CD4-positive, alpha-beta T cell treated with Interleukin-15 for 1 hour (primary cell): ENCODE data around the gene F7.
"Not testable (repeated sequence)": the region's sequence is repeated elsewhere in the genome, so short reads cannot be mapped to it uniquely, and the experiment has no call there.

Experiments used
- DNase-seq: peaks from one replicate; pipeline ENCODE4 v3.0.0-alpha.2; 2020

F7 gene

DNA sequence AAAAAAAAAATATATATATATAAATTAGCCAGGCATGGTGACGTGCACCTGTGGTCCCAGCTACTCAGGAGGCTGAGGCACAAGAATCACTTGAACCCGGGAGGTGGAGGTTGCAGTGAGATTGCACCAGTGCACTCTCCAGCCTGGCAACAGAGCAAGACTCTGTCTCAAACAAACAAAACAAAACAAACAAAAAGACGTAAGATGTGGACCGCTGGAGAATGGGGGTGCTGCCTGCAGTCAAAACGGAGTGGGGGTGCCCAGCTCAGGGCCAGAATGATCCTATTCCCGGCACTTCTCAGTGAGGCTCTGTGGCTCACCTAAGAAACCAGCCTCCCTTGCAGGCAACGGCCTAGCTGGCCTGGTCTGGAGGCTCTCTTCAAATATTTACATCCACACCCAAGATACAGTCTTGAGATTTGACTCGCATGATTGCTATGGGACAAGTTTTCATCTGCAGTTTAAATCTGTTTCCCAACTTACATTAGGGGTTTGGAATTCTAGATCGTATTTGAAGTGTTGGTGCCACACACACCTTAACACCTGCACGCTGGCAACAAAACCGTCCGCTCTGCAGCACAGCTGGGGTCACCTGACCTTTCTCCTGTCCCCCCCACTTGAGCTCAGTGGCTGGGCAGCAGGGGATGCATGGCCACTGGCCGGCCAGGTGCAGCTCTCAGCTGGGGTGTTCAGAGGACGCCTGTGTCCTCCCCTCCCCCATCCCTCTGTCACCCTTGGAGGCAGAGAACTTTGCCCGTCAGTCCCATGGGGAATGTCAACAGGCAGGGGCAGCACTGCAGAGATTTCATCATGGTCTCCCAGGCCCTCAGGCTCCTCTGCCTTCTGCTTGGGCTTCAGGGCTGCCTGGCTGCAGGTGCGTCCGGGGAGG, at the start of gene F7:
Gene F7, plus strand, starts transcription at position 760 of the 889 bp plus-strand sequence. Its CDS starts 51 bp downstream, at position 811.
- no peak for DNase-seq

DNA sequence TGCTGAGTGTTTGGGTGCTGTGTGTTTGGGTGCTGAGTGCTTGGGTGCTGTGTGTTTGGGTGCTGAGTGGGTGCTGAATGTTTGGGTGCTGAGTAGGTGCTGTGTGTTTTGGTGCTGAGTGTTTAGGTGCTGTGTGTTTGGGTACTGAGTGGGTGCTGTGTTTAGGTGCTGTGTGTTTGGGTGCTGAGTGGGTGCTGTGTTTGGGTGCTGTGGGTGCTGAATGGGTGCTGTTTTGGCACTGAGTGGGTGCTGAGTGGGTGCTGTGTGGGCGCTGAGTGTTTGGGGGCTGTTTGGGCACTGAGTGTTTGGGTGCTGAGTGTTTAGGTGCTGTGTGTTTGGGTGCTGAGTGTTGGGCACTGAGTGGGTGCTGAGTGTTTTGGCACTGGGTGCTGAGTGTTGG, 48.5 kb upstream of the F7 start:
- DNase-seq: no peak

DNA sequence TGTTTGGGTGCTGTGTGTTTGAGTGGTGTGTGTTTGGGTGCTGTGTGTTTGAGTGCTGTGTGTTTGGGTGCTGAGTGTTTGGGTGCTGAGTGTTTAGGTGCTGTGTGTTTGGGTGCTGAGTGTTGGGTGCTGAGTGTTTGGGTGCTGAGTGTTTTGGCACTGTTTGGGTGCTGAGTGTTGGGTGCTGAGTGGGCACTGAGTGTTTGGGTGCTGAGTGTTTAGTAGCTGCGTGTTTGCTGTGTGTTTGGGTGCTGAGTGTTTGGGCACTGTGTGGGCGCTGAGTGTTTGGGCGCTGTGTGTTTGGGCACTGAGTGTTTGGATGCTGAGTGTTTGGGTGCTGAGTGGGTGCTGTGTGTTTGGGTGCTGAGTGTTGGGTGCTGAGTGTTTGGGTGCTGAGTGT, 48.0 kb upstream of the F7 start:
- DNase-seq: not testable (repeated sequence)

DNA sequence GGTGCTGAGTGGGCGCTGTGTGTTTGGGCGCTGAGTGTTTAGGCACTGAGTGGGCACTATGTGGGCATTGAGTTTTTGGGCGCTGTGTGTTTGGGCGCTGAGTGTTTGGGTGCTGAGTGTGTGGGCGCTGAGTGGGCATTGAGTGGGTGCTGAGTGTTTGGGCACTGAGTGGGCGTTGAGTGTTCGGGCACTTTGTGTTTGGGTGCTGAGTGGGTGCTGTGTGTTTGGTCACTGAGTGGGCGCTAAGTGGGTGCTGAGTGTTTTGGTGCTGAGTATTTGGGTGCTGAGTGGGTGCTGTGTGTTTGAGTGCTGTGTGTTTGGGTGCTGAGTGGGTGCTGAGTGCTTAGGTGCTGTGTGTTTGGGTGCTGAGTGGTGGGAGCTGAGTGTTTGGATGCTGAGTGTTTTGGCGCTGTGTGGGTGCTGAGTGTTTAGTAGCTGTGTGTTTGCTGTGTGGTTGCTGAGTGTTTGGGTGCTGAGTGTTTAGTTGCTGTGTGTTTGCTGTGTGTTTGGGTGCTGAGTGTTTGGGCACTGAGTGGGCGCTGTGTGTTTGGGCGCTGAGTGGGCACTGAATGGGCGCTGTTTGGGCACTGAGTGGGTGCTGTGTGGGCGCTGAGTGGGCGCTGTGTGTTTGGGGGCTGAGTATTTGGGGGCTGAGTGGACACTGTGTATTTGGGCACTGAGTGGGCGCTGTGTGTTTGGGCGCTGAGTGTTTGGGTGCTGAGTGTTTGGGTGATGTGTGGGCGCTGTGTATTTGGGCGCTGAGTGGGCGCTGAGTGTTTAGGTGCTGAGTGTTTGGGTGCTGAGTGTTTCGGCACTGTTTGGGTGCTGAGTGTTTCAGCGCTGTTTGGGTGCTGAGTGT, 47.2 kb upstream of the F7 start:
- DNase-seq: no peak

DNA sequence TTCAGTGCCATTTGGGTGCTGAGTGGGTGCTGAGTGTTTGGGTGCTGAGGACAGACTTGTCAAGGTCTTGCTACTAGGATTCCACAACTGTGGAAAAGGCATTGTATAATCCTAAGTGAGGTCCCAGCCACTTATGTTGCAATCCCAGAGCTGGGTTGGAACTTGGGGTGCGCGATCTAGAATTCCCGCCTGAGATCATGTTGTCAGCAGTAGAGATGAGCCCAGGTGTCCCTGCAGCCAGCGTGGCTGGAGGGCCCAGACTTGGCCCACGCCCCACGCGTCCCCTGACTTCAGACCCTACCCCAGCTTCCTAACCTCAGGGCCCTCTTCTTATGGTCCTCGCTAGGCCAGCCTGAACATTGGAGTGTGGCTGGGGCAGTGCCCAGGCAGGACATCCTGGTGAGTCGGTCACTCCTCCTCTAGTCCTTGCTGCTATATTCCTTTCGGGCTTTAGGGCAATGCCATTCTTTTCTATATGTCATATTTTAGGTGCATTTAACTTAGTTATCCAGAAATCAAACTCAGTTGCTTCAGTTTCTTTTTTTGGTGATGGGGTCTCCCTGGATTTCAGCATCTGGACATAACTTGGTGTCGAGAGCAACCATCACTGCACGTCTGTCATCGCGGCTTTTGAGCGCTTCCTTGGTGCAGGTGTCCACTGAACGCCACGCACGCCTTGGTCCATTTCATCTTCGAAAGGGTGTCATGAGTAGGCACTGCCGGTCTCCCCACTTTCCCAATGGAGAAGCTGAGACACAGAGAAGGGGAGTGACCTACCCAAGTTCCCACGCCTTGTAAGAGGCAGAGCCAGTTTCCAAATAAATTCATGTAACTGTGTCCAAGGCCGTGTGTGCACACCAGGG, 46.4 kb upstream of the F7 start:
- DNase-seq: peak; percentile 8

DNA sequence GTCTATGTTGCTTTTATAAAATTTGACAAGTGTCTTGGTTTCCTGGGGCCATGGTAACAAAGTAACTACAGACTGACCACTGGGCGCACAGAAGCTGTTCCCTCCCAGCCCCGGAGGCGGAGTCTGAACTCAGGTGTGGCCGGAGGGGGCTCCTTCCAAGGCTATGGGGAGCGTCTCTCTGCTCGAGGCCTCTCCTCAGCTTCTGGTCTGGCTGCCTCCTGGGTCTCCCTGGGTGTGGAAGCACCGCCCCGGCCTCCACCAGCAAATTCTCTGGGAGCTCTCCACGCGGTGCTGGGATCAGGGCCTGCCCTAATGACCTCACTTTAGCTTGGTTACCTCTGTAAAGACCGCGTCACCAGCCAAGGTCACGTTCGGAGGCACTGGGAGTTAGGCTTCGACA, 45.7 kb upstream of the F7 start:
- peak; percentile 5 for DNase-seq

DNA sequence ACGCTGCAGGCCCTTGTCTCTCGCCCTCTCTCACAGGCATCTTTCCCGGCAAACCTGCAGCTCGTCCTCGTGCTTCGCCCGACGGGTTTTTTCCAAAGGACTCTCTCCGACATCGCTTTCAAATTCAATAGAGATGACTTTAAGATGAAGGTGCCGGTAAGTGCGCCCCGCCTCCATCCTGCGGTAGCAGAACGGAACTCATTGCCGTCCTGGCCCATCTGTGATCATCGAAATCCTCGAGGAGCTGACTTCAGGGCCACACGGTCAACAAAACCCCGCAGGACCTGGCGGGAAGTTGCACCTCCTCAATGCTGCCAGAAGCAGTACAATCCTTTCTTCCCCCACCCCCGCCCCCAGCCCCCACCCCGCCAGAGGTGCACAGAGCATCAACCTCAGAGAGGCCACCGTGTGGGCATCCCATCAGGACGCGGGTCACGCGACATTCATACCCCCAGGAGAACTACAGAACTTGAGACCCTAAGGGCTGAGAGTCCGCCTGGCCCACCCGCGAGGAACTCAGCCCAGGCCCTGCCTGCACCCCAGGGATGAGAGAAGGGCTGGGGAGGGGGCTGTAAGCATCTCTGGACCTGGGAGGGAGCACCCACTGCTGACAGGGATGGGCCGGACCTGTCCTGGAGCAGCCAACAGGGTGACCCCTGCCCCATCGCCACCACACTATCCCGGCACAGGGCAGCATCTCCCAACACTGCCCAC, 44.9 kb upstream of the F7 start:
- peak; percentile 4 for DNase-seq

DNA sequence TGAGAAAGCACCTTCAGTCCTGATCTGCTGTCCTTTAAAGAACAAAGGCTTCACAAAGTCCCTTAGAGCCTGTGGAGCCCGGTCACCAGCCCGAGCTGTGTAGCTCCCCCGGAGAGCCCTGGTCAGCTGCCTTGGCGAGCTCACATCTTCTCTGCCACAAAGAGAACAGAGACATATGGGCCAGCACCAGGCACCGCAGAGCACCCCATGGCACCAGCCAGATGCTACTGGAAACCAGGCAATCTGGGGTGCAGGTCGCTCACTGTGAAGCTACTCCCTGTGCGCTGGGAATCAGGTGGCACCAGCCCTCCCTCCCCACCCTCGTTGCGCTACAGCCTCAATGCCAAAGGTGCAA, 44.3 kb upstream of the F7 start:
- peak; percentile 14 for DNase-seq

DNA sequence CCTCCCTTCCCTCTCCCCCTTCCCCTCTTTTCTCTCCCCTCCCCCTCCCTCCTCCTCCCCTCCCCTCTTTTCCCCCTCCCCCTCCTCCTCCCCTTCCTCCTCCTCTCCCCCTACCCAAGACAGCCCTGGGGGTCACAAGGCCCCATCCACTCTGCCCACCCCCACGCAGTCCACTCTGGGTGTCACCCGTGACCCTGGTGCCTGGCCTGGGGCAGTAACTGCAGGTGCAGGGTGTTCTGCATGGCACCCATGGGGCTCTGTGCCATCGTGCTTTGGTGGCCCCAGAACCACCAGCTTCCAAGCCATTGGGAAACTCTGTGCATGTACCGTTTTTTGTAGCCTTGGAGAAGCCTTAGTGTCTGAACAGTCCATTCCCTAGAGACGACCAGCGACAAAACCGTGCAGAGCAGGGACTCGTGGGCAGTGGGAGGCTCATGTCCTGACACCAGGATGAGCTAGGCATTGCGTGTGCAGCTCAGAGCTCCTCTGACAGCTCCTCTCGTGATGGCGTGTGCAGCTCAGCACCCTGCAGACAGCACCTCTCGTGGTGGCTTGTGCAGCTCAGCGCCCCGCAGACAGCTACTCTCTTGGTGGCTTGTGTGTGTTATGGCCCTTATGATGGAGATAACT, 43.7 kb upstream of the F7 start:
- DNase-seq: peak; percentile 14

DNA sequence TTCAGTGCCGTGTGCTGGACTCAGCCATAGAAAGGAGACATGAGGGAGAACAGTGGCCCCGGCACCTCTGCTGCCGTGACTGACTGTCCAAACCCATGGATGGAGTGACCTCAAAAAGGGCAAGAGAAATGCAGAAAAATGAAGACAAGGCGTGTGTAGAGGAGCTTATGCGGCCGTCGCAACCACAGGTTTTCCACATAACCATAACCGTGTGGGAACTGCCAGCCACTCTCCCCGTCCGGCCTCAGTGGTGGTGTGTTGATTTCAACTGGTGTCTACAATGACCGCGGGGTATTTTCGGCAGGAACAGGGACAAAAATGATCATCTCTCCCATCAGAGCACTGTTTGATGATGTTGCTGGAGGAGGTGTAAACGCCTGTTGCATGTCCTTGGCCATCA, 42.9 kb upstream of the F7 start:
- DNase-seq: no peak

DNA sequence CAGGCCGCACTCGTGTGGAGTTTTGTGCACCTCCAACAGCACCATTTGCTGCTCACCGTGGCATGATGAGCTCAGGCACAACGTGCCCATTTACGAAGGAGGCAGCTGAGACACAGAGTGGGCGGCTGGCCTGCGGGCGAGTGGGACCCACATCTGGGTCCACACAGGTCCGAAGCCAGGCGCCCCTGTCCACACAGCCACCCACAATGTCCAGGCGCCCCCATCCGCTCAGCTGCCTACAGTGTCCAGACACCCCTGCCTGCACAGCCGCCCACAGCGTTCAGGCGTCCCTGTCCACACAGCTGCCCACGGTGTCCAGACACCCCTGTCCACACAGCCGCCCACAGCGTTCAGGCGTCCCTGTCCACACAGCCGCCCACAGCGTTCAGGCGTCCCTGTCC, 42.5 kb upstream of the F7 start:
- peak; percentile 7 for DNase-seq

DNA sequence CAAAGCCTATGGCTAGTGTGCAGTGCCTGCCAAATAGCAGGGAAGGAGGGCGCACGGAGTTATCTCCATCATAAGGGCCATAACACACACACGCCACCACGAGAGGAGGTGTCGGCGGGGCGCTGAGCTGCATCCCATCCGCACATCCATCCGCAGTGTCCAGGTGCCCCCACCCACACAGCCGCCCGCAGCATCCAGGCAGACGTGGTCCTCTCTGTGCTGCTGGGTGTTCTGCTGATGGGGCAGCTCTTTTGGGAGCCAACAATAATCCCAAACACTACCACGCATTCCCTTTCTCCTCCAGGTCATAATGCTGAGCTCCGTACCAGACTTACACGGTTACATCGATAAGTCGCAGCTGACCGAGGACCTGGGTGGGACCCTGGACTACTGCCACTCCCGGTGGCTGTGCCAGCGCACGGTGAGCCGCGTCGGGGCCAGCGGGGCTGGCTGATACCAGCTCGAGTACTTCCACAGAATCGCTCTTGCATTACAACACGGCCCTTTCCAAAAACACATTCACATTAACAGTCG, 41.5 kb upstream of the F7 start:
- no peak for DNase-seq

DNA sequence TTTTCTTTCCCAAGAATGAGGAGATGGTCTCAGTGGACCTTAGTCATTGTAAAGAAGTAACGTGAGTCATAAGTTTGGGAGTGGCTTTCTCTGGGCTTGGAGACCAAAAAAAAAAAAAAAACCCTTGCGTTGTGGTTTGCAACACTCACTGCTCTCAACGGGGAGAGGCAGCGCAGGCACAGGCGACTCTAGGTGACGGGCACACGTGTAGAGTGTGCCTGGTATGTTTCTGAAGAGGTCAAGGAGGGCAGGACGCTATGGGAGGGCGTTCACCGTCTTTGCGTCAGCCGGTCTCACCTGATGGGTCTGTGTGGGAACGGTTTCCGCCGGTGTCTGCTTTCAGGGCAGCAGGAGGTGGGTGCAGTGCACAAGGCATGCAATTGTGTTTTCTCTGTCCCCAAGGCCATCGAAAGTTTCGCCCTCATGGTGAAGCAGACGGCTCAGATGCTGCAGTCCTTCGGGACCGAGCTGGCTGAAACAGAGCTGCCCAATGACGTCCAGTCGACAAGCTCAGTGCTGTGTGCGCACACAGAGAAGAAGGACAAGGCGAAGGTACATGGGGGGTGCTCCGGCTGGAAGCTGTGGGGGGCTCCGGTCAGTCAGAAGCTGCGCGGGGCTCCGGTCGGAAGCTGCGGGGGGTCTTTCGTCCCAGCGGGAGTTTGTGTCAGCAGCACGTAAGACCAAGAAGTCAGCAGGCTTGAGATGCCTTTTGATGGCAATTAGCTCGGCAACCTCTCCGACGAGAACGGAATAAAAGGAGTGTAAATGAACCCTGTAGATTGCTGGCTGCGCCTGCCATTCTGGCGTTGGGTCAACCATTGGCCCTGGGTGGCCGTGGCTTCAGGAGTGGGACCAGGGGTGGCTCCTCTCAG, 40.8 kb upstream of the F7 start:
- no peak for DNase-seq

DNA sequence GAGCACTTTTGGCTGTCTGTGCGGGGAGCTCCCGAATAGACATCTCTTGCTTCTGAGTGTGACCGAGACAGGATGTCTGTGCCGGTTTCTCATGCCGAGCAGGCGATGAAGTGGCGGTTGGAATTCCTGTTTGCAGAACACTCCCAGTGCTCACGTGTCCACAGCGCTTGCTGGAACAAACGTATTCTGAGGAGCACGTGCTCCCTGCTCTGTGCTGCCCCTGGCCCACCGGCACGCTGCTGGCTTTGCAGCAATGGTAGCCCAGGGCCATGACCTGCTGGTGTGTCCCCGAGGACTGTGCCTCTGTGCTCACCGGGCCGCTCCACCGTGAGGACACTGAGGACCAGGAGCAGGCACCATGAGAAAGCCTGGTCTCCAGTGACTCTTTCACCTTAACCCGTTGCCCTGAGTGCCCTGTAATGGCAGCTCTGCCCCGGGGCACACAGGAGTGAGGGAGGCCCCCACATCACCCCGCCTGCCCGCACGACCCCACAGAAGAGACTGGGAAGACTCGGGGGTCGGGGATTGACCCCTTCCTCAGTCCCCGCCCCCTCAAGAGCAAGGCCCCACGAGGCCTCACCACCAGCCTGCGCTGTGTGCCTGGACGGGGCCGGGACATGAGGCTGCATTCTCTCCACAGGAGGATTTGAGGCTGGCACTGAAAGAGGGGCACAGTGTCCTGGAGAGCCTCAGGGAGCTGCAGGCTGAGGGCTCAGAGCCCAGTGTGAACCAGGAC, 40.0 kb upstream of the F7 start:
- DNase-seq: no peak

DNA sequence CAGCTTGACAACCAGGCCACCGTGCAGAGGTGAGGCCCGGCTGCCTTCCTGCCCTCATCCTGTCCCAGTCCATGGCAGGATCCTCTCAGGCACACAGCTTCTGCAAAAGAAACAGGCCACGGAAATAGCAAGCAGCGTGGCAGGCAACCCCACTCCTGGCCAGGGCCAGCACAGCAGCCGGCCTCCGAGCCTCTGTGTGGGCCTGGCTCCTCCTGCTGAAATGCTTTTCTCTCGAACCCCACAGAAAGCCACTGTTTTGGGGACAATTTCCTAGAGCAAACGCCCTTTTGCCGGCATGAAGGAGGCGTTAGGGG, 39.5 kb upstream of the F7 start:
- no peak for DNase-seq

DNA sequence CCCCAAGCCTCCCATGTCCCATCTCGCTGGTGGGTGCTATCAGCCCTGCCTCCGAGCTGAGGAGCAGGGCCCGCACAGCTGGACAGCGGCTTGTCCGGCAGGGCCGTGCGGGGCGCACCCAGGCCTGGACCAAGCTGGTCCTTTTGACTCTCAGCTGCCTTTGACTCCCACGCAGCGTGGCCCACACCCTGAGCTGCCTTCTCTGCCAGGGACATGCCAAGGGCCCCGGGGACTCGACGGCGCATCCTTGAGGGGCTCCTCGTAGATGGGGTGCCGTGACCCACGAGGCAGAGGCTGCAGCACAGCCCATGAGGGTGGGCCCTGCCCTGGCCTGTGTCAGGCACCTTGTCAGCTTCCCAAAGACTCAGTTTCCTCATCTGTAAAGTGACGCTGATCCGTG, 38.8 kb upstream of the F7 start:
- no peak for DNase-seq

DNA sequence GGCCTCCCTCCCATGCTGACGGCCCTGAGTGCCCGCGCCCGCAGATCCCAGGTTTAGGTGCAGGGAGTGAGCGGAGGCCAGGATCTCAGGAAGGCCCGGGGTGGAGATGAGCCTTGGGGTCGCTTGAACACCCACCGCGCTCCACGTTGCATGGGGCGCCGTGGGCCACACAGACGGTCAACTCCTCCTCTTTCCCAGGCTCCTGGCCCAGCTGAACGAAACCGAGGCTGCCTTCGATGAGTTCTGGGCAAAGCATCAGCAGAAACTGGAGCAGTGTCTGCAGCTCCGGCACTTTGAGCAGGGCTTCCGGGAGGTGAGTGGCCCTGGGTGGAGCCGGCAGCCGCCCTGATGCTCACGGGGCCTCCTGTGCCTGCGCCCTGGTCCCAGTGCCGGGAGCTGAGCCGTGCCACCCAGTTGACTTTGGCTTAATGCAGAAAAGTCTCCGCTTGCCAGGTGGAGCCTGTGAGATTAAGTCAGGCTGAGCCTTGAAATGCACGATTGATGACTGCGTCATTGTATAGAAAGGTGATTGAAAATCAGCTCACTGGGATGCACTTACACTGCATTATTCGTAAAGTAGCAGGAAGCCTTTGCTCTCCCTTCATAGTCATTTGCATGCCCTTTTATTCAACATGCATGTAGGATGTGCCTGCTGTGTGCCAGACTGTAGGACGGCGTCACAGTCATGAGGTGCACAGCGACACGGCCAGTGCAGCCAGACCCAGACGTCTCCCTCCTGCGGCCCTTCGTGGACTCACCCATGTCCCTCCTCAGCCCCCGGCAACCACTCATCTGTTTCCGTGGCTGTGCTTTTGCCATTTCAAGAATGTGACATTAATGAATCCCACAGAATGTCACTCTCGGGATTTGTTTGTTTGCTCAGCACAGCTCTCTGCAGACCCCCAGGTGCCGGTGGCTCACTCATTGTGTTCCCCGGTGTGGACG, 35.5 kb upstream of the F7 start:
- DNase-seq: no peak

DNA sequence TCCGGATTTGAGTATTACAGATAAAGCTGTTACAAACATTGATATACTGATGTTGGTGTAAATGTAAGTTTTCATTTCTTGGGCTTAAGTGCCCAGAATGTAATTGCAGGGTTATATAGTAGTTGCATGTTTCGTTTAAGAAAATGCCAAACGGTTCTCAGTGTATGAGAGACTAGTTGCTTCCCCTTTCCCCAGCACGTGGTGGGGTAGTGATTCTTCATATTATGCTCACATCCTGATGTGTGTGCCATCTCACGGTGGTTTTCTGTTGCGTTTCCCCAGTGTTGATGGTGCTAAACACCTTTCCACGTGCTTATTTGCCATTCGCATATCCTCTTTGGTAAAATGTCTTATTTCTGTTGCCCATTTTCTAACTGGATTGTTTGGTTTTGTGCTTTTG, 34.7 kb upstream of the F7 start:
- DNase-seq: no peak

DNA sequence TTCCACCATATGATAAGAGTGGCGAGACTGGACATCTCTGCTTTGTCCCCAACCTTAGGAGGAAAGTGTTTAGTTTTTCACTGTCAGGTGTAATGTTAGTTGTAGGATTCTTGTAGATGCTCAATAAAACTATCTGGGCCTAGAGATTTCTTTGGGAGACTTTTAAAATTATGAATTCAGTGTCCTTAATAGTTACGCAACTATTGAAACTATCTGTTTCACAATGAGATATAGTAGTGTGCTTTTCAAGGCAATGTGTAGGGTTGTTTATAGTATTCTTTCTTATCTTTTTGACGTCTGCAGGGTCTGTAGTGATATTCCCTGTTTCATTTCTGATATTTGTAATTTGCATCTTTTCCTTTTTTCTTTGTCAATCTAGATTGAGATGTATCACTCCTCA, 33.2 kb upstream of the F7 start:
- no peak for DNase-seq
